ENCODE results near the gene ZNF622. TPM values are rescaled to one million over a fixed set of nuclear protein-coding genes. Genes with fewer than 3 reads are reported as not detected.

Gene ZNF622
- total RNA-seq, 2 donors from 2014 or later: 25.9 to 26.7 TPM

- no peak for DNase-seq (ENCODE audit: low spot score)
- Histone ChIP-seq H3K36me3 (no peaks in the 10 kb centered on the region), H3K4me1 (replicated peaks) (no peaks in the 10 kb centered on the region), H3K27ac (no peak overlapping the region), H3K4me3 (no peak overlapping the region), H3K9me3 (no peaks in the 10 kb centered on the region), H3K27me3 (replicated peaks; ENCODE audit: insufficient read depth) (no peaks in the 10 kb centered on the region)
- intact Hi-C loops (cut with DNase I): loop anchor here (10.0 kb wide), 1 partner anchor 297 kb away; no protein-coding TSS in a partner anchor
- 74% methylated on average over 2 of the region's 2 CpGs for WGBS
- TF ChIP-seq POLR2AphosphoS5 (IDR thresholded peaks at IDR 0.05): no peak
- TF ChIP-seq CTCF (IDR thresholded peaks at IDR 0.05): no peak
- TF ChIP-seq POLR2A (IDR thresholded peaks at IDR 0.05): no peak
Measured at GRCh38 chr5:16497546-16497945, 31.9 kb upstream of the ZNF622 start.

GRCh38 chr5:16493261-16493660, 27.7 kb upstream of the ZNF622 start:
- Histone ChIP-seq H3K4me3 (no peak overlapping the region), H3K27ac (peak overlapping the region; percentile 3 to 35), H3K36me3 (no peaks in the 10 kb centered on the region), H3K27me3 (replicated peaks; ENCODE audit: insufficient read depth) (no peaks in the 10 kb centered on the region), H3K4me1 (replicated peaks) (no peaks in the 10 kb centered on the region), H3K9me3 (no peaks in the 10 kb centered on the region)
- WGBS: 27% methylated on average over 1 of the region's 1 CpG
- intact Hi-C loops (cut with DNase I): loop anchor here (5.0 to 10.0 kb wide), 3 partner anchors 59 to 699 kb away; no protein-coding TSS in a partner anchor
- peak; percentile 24 for DNase-seq (ENCODE audit: low spot score)
- no peak for TF ChIP-seq POLR2A (IDR thresholded peaks at IDR 0.05)
- no peak for TF ChIP-seq CTCF (IDR thresholded peaks at IDR 0.05)
- peak; percentile 25 for TF ChIP-seq POLR2AphosphoS5 (IDR thresholded peaks at IDR 0.05)

GRCh38 chr5:16492398-16493140, 27.0 kb upstream of the ZNF622 start:
- Histone ChIP-seq H3K4me3 (no peak overlapping the region), H3K9me3 (no peaks in the 10 kb centered on the region), H3K36me3 (no peaks in the 10 kb centered on the region), H3K27ac (peak overlapping the region; percentile 3 to 35), H3K27me3 (replicated peaks; ENCODE audit: insufficient read depth) (no peaks in the 10 kb centered on the region), H3K4me1 (replicated peaks) (no peaks in the 10 kb centered on the region)
- WGBS: 51% methylated on average over 10 of the region's 10 CpGs
- intact Hi-C loops (cut with DNase I): loop anchor here (5.0 to 10.0 kb wide), 3 partner anchors 60 to 700 kb away; no protein-coding TSS in a partner anchor
- TF ChIP-seq POLR2A (IDR thresholded peaks at IDR 0.05) (no peak), CTCF (IDR thresholded peaks at IDR 0.05) (no peak)
- peak; percentile 35 for DNase-seq (ENCODE audit: low spot score)

- WGBS: 87% methylated on average over 8 of the region's 8 CpGs
- intact Hi-C loops (cut with DNase I): loop anchor here (5.0 to 10.0 kb wide), 3 partner anchors 61 to 701 kb away; no protein-coding TSS in a partner anchor
- Histone ChIP-seq H3K36me3 (no peaks in the 10 kb centered on the region), H3K27me3 (replicated peaks; ENCODE audit: insufficient read depth) (no peaks in the 10 kb centered on the region), H3K4me1 (replicated peaks) (no peaks in the 10 kb centered on the region), H3K4me3 (no peak overlapping the region), H3K27ac (no peak overlapping the region), H3K9me3 (no peaks in the 10 kb centered on the region)
- no peak for DNase-seq (ENCODE audit: low spot score)
- TF ChIP-seq CTCF (IDR thresholded peaks at IDR 0.05) (no peak), POLR2A (IDR thresholded peaks at IDR 0.05) (no peak), POLR2AphosphoS5 (IDR thresholded peaks at IDR 0.05) (no peak)
Measured at GRCh38 chr5:16490911-16491310, 25.3 kb upstream of the ZNF622 start.

GRCh38 chr5:16489322-16489791, 23.8 kb upstream of the ZNF622 start:
- intact Hi-C loops (cut with DNase I): no loop called here

More at GRCh38 chr5:16489322-16489791, 23.8 kb upstream of the ZNF622 start:
- DNase-seq (ENCODE audit: low spot score): no peak
- no peak overlapping the region for H3K27ac ChIP-seq
- no peaks in the 10 kb centered on the region for H3K4me1 ChIP-seq (replicated peaks)
- no peaks in the 10 kb centered on the region for H3K27me3 ChIP-seq (replicated peaks; ENCODE audit: insufficient read depth)
- H3K36me3 ChIP-seq: no peaks in the 10 kb centered on the region
- H3K9me3 ChIP-seq: no peaks in the 10 kb centered on the region
- WGBS: 17% methylated on average over 1 of the region's 1 CpG
- TF ChIP-seq POLR2A (IDR thresholded peaks at IDR 0.05) (no peak), CTCF (IDR thresholded peaks at IDR 0.05) (peak in 3 of 4 experiments; percentile 62 to 89 (median 87)), POLR2AphosphoS5 (IDR thresholded peaks at IDR 0.05) (peak; percentile 40)
- H3K4me3 ChIP-seq: no peak overlapping the region
